Esophagus (tissue), 2 donors: ENCODE results near the gene LRMDA. TPM values are rescaled to one million over a fixed set of nuclear protein-coding genes. Genes with fewer than 3 reads are reported as not detected.

Experiments
- H3K27ac ChIP-seq, 2 donors: one replicate each; pipeline ENCODE4 v1.5.1; 2013; ENCODE audit warnings: low read depth in 2 of 2, mild to moderate bottlenecking in 2 of 2, inconsistent platforms in 1 of 2, low read length in 1 of 2, moderate library complexity in 1 of 2
- H3K27me3 ChIP-seq, 2 donors: one replicate each; pipeline ENCODE4 v1.6.1; 2013; ENCODE audit warnings: low read length in 2 of 2, control low read depth in 1 of 2, mild to moderate bottlenecking in 1 of 2; ENCODE audit not compliant: insufficient read depth in 2 of 2, control insufficient read depth in 1 of 2
- H3K36me3 ChIP-seq, 2 donors: one replicate each; pipeline ENCODE4 v1.6.1; 2013; ENCODE audit warnings: low read length in 1 of 2; ENCODE audit not compliant: control insufficient read depth in 2 of 2, insufficient read depth in 2 of 2
- H3K4me1 ChIP-seq, 2 donors: one replicate each; pipeline ENCODE4 v1.6.1; 2013; ENCODE audit warnings: low read length in 1 of 2; ENCODE audit not compliant: control insufficient read depth in 2 of 2, insufficient read depth in 2 of 2
- H3K4me3 ChIP-seq, 2 donors: one replicate each; pipeline ENCODE4 v1.5.1; 2013; ENCODE audit warnings: low read length in 2 of 2, mild to moderate bottlenecking in 2 of 2, low read depth in 1 of 2, moderate library complexity in 1 of 2
- H3K9me3 ChIP-seq, 2 donors: one replicate each; pipeline ENCODE4 v1.6.1; 2013; ENCODE audit warnings: mild to moderate bottlenecking in 2 of 2, low read depth in 1 of 2, low read length in 1 of 2, moderate library complexity in 1 of 2; ENCODE audit not compliant: control insufficient read depth in 2 of 2, insufficient read depth in 1 of 2
- WGBS, 2 donors: extraction: QIAGEN DNeasy Blood & Tissue Kit; methylation state at CpG; one replicate each; pipeline ENCODE4 v1.1.7; 2013; 5-methylcytosine and 5-hydroxymethylcytosine counted together
- polyA plus RNA-seq, 2 donors: library from polyadenylated mRNA; stranded (reverse); fragments of 200-250 nt; gene quantifications; one replicate each; pipeline ENCODE4 v1.2.3, GENCODE V29; 2013
- donor health status: healthy with polysubstance abuse.
- donor health status: Bipolar disorder and iron deficiency.

Gene LRMDA
- polyA plus RNA-seq, 2 donors = 1.8 to 4.0 TPM

DNA sequence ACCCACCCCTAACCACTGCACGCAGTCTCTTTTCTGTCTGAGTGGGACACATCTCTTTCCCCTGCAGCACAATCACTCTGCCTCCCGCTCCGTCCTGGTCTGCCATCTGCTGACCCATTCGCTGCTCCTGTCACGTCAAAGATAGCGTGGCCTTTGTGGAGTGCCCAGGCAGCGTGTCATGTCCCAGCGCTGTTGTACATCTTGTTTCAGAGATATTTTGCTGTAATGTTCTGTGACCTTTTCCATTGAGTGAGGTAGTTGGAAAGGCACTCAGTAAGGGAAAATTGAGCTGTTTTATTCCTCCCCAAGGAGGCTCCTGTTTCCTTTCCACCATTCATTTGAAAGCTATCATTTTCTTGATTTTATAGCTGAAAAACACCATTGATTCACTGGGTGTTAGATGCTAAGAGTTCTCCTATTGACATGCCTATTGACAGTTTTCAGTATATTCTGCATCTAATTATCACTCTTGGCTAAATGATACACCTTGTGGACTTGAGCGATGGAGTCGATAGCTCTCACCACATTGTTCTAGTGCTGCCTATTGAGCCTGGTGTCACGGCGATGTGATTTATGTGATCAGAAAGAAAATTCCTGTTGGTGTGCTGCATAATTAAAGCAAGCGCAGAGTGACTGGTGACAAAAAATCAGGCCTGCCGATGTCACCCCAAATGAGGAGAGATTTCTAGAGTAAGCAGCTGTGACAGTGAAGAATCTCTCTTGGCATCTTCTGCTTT lies 372.6 kb downstream of the LRMDA start:
- WGBS, 2 donors = 94 to 96% methylated on average over 14 of the region's 14 CpGs

DNA sequence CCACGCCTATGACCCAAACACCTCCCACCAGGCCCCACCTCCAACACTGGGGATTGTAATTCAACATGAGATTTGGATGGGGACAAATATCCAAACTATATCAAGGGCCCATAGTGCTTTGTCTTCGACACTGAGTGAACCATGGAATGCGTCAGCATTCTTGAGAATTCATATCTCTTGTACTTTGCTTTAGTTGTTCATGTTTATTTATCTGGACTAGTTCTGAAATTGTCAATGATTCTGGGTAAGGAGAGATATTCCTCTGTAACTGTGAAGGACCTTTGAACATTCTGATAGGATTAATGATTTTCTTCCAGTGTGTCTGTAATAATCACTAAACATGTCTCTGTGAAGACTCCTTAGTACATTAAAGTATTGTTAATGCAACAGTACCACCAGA lies 374.8 kb downstream of the LRMDA start:
- 84 to 96% methylated on average over 3 of the region's 3 CpGs for WGBS, 2 donors
- no peak overlapping the region for H3K27ac ChIP-seq

More for the DNA sequence above, 372.6 kb downstream of the LRMDA start:
- Histone ChIP-seq H3K36me3 (no peaks in the 10 kb centered on the region), H3K27me3 (no peaks in the 10 kb centered on the region), H3K9me3 (no peaks in the 10 kb centered on the region), H3K4me1 (no peaks in the 10 kb centered on the region), H3K27ac (no peak overlapping the region), H3K4me3 (no peak overlapping the region)

DNA sequence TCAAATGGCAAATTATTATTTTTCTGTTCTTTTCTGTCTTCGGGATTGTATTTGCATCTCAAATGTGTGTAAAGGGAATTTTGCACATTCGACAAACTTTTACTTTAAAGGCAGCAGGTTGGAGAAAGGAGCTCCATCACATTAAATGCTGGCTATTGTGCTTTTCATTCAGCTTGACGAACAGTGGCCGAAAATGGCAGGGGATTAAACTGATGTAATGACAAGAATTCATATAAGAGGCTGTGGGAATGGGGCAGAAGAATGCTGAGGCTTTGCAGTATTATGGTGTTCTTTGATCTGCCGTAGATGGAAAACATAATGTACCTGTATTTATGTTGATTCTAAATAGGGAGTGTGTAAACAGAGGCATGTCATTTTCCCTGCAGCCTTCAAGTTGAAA lies 376.0 kb downstream of the LRMDA start:
- H3K27ac ChIP-seq = no peak overlapping the region
- H3K27me3 ChIP-seq = no peaks in the 10 kb centered on the region
- WGBS, 2 donors = 91 to 92% methylated on average over 5 of the region's 5 CpGs
- H3K4me1 ChIP-seq = no peaks in the 10 kb centered on the region
- no peak overlapping the region for H3K4me3 ChIP-seq
- H3K36me3 ChIP-seq = no peaks in the 10 kb centered on the region
- no peaks in the 10 kb centered on the region for H3K9me3 ChIP-seq

More for the DNA sequence above, 374.8 kb downstream of the LRMDA start:
- H3K36me3 ChIP-seq = no peaks in the 10 kb centered on the region
- no peaks in the 10 kb centered on the region for H3K9me3 ChIP-seq
- H3K4me3 ChIP-seq = no peak overlapping the region
- no peaks in the 10 kb centered on the region for H3K27me3 ChIP-seq
- H3K4me1 ChIP-seq = no peaks in the 10 kb centered on the region

DNA sequence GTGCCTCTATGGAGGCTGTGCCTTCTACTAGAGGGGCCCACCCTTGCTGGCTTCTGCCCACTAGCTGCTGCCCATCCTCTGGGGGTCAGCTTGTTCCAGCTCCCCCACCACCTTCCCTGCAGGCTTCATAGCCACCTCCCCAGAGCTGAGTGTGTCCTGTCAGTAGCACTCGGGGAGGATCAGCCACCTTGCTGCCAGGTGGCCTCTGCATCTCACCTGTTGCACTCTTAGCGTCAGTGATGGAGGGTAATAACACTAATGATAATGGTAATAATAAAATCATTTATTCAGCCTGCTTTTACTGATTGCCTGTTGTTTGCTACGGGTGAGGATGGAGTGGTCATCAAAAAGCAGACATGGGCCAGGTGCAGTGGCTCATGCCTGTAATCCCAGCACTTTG lies 377.6 kb downstream of the LRMDA start:
- no peaks in the 10 kb centered on the region for H3K36me3 ChIP-seq
- H3K27ac ChIP-seq = no peak overlapping the region
- H3K9me3 ChIP-seq = no peaks in the 10 kb centered on the region
- 87 to 91% methylated on average over 3 of the region's 3 CpGs for WGBS, 2 donors
- H3K4me3 ChIP-seq = no peak overlapping the region
- H3K4me1 ChIP-seq = no peaks in the 10 kb centered on the region
- H3K27me3 ChIP-seq = no peaks in the 10 kb centered on the region

DNA sequence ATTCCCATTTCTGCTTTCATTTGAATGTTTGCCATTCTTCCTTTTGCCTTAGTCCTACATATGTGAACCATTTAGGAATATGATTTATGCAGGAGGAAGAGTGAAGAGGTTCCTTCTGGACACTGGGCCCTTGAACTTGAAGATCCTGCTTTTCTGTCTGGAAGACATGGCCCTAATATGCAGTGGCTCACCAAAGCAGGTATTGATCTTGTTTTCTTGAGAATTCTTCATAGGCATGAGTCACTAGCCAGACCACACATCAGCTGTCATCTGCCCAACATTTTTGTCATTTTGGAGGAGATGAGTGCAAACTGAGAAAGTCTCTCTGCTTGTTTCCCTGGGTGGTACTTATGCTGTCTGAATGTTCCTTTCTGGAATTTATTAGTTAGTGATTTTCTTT lies 382.6 kb downstream of the LRMDA start:
- Histone ChIP-seq H3K4me1 (no peaks in the 10 kb centered on the region), H3K4me3 (no peak overlapping the region), H3K27me3 (no peaks in the 10 kb centered on the region), H3K36me3 (no peaks in the 10 kb centered on the region), H3K9me3 (no peaks in the 10 kb centered on the region), H3K27ac (no peak overlapping the region)

DNA sequence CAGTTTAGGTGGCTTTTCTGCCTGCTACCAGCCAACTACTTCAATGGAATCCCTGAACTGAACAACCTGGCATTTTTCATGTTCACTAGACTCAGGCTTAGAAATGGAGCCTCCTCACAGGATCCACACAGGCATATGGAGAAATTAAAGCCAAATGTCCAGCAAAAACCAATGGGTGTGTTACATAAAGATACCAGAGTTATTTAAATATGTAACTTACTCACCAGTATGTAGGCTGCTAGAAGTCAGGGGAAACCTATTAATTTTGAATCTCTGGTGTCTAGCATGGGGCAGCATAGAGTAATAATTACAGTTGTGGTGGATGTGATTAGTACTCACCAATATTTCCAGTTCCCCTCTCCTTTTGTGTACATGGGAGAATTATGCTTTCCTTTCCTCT lies 383.6 kb downstream of the LRMDA start:
- Histone ChIP-seq H3K36me3 (no peaks in the 10 kb centered on the region), H3K27me3 (no peaks in the 10 kb centered on the region), H3K27ac (no peak overlapping the region), H3K4me1 (no peaks in the 10 kb centered on the region), H3K9me3 (no peaks in the 10 kb centered on the region), H3K4me3 (no peak overlapping the region)

DNA sequence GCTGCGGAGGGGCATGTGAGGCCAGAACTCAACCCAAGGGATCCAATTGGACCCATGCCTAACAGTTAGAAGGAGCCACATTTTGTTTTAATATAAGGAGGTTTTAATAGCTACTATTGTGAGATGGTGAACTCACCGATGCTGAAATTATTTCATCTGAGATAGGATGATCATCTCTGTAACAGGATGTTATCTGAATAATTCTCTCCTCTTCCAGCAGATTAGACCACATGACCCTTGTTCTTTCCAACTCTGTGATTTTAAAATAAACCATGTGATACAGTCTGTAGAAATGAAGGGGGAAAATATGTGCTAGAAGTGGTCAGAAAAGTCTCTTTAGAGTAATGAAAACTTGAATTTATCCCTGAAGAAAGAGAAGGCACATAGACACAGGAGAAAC lies 385.8 kb downstream of the LRMDA start:
- WGBS, 2 donors = 46 to 59% methylated on average over 2 of the region's 2 CpGs
- Histone ChIP-seq H3K4me3 (no peak overlapping the region), H3K4me1 (no peaks in the 10 kb centered on the region), H3K9me3 (no peaks in the 10 kb centered on the region), H3K36me3 (no peaks in the 10 kb centered on the region), H3K27ac (no peak overlapping the region), H3K27me3 (no peaks in the 10 kb centered on the region)

DNA sequence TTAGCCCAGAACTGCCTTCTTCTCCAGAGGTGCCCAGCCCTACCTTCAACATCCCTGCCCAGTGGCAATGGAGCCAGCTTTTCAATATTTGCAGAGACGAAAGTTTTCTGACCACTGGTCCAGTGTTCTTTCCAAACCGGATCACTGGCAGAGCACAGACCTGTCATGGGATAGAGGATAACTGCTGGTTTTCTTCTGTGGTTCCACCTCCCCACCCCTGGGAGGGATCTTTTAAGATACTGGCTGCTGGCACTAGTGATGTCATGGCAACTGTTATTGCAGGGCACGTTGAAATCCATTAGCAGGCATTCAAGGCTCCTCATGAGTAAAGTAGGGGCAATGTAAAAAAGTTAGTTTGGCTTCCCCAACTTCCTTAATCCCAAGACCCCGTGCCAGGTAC lies 387.1 kb downstream of the LRMDA start:
- no peaks in the 10 kb centered on the region for H3K27me3 ChIP-seq
- H3K4me1 ChIP-seq = no peaks in the 10 kb centered on the region
- no peak overlapping the region for H3K27ac ChIP-seq
- no peaks in the 10 kb centered on the region for H3K36me3 ChIP-seq
- no peak overlapping the region for H3K4me3 ChIP-seq
- H3K9me3 ChIP-seq = no peaks in the 10 kb centered on the region
- WGBS, 2 donors = 69 to 70% methylated on average over 4 of the region's 4 CpGs

DNA sequence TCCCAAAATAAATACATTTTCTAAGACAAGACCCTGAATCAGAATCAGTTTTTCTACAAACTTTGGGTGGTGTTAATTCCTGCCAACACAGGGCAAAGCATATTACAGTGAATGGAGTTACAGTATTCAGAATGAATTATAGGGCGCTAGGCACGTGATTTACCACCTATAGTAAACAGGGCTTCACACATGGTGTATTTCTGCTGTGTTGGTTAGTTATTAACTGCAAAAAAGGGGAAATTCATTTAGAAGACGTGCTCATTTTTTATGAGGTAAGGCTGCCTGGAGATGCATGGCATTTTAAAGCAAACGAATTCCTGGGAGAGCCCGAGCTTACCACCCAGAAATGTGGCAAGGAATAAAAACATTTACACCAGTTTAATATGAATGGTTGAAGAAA lies 393.8 kb downstream of the LRMDA start:
- H3K36me3 ChIP-seq = no peaks in the 10 kb centered on the region
- no peaks in the 10 kb centered on the region for H3K9me3 ChIP-seq
- no peak overlapping the region for H3K27ac ChIP-seq
- no peaks in the 10 kb centered on the region for H3K4me1 ChIP-seq
- H3K4me3 ChIP-seq = no peak overlapping the region
- H3K27me3 ChIP-seq = no peaks in the 10 kb centered on the region
- 84 to 85% methylated on average over 5 of the region's 5 CpGs for WGBS, 2 donors

DNA sequence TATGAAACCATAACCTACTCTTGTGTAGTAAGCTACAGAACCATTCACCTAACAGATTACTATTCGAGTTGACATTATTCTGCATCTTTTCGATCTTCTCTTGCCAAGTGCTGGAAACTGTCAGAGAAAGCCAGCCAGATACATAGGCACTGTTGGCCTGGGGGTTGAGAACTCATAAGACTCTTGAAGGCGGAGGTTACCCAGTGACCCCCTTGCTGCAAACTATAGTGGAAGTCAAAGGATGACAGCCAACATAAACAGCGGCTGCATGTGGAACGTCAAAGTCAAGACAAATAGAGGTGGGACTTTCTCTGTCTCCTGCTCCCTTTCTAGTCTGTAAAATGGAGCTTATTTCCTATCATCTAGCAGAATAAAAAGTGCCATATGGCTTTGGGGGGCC lies 394.2 kb downstream of the LRMDA start:
- 77 to 80% methylated on average over 5 of the region's 5 CpGs for WGBS, 2 donors
- Histone ChIP-seq H3K4me1 (no peaks in the 10 kb centered on the region), H3K36me3 (no peaks in the 10 kb centered on the region), H3K27ac (no peak overlapping the region), H3K27me3 (no peaks in the 10 kb centered on the region), H3K9me3 (no peaks in the 10 kb centered on the region), H3K4me3 (no peak overlapping the region)
